Stimulated activated CD4-positive, alpha-beta T cell treated with anti-CD3 and anti-CD28 coated beads, Interleukin-4, amount 100 ng/mL, for 48 hours (primary cell): ENCODE measurements around the gene ARID4B.
A peak's percentile ranks its signal among the peaks of the same experiment; 100 is the strongest.
"Not testable (repeated sequence)": the region's sequence is repeated elsewhere in the genome, so short reads cannot be mapped to it uniquely, and the experiment has no call there.

ENCODE experiments used
- DNase-seq, 2 donors: peaks; one replicate each; pipeline ENCODE4 v3.0.0-alpha.2; 2020; ENCODE audit warnings: low read depth in 2 of 2

Gene ARID4B

GRCh38 chr1:235225299-235225698 lies 102.7 kb downstream of the ARID4B start:
- no peak for DNase-seq

GRCh38 chr1:235221653-235222375 lies 106.2 kb downstream of the ARID4B start:
- no peak for DNase-seq

- DNase-seq, result no peak
Measured at GRCh38 chr1:235215453-235215852, 112.5 kb downstream of the ARID4B start.

GRCh38 chr1:235214962-235215361 lies 113.0 kb downstream of the ARID4B start:
- not testable (repeated sequence) for DNase-seq

- no peak for DNase-seq
Measured at GRCh38 chr1:235213752-235214151, 114.2 kb downstream of the ARID4B start.

GRCh38 chr1:235211517-235211916 lies 116.5 kb downstream of the ARID4B start:
- no peak for DNase-seq

- peak; percentile 24 to 36 for DNase-seq
Measured at GRCh38 chr1:235207209-235207565, 120.8 kb downstream of the ARID4B start.

- DNase-seq, result no peak
Measured at GRCh38 chr1:235206533-235207208, 121.3 kb downstream of the ARID4B start.

GRCh38 chr1:235205687-235206086 lies 122.3 kb downstream of the ARID4B start:
- no peak for DNase-seq

- DNase-seq, result no peak
Measured at GRCh38 chr1:235203428-235203827, 124.6 kb downstream of the ARID4B start.

- DNase-seq, result not testable (repeated sequence)
Measured at GRCh38 chr1:235202447-235202846, 125.5 kb downstream of the ARID4B start.

GRCh38 chr1:235199441-235199840 lies 128.5 kb downstream of the ARID4B start:
- no peak for DNase-seq

GRCh38 chr1:235190431-235190830 lies 137.5 kb downstream of the ARID4B start:
- DNase-seq, result no peak

GRCh38 chr1:235187316-235187715 lies 140.7 kb downstream of the ARID4B start:
- DNase-seq, result no peak

- no peak for DNase-seq
Measured at GRCh38 chr1:235181561-235182245, 146.3 kb downstream of the ARID4B start.

- DNase-seq, result no peak
Measured at GRCh38 chr1:235180916-235181460, 147.0 kb downstream of the ARID4B start.

- no peak for DNase-seq
Measured at GRCh38 chr1:235176486-235176885, 151.5 kb downstream of the ARID4B start.

- no peak for DNase-seq
Measured at GRCh38 chr1:235169986-235170385, 158.0 kb downstream of the ARID4B start.

- no peak for DNase-seq
Measured at GRCh38 chr1:235168375-235168774, 159.6 kb downstream of the ARID4B start.

- DNase-seq, result no peak
Measured at GRCh38 chr1:235161685-235162327, 166.2 kb downstream of the ARID4B start.

- peak; percentile 90 to 91 for DNase-seq
Measured at GRCh38 chr1:235160957-235161684, 166.9 kb downstream of the ARID4B start, which contains the start of gene RBM34. Gene RBM34 (minus strand): TSS chr1:235161250. CDS start chr1:235161226, 24 bp downstream.
